Fibroblast of pulmonary artery (primary cell): ENCODE measurements around the gene DEFB113.
"Not testable (repeated sequence)": the region's sequence is repeated elsewhere in the genome, so short reads cannot be mapped to it uniquely, and the experiment has no call there.

ENCODE experiments used
- DNase-seq: peaks from one replicate; pipeline ENCODE4 v3.0.0-alpha.2; 2010; ENCODE audit warnings: low read depth
- H3K4me3 ChIP-seq: replicated peaks from 2 replicates; pipeline ENCODE4 v1.5.1; 2011; ENCODE audit warnings: low read depth, mild to moderate bottlenecking, control low read depth, low read length, moderate library complexity
- CTCF ChIP-seq: IDR thresholded peaks from 2 replicates; pipeline ENCODE4 v1.5.1; 2011; ENCODE audit warnings: mild to moderate bottlenecking, control low read depth, low read length, inconsistent platforms; ENCODE audit errors: missing control alignments

DEFB113 gene

GRCh38 chr6:49958180-49958579 lies 11.2 kb downstream of the DEFB113 start:
- no peak for TF ChIP-seq CTCF
- H3K4me3 ChIP-seq, result no peak overlapping the region
- no peak for DNase-seq

DNA sequence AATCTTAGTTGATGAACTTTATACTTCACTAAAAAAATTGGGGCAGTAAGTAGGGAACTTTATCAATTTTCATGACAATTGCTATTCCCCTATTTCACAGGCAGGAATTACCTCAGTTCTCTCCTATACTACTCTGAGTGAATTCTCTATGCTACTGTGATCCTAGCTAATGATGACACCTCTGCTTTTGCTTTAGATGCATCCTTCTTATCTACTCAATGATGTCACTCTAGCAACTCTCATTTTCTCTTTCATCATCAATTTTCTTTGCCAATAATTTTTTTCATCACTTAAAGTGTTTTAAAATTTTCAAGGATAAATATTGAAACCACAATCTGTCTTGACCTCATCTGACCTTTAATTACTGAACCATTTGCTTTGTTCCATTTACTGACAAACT lies 13.6 kb downstream of the DEFB113 start:
- DNase-seq, result no peak
- no peak overlapping the region for H3K4me3 ChIP-seq
- no peak for TF ChIP-seq CTCF

GRCh38 chr6:49951926-49952325 lies 17.5 kb downstream of the DEFB113 start:
- TF ChIP-seq CTCF, result no peak
- H3K4me3 ChIP-seq, result no peak overlapping the region
- DNase-seq, result no peak

- no peak for DNase-seq
- no peak overlapping the region for H3K4me3 ChIP-seq
- TF ChIP-seq CTCF, result no peak
Observed at GRCh38 chr6:49950415-49950751, 19.0 kb downstream of the DEFB113 start.

DNA sequence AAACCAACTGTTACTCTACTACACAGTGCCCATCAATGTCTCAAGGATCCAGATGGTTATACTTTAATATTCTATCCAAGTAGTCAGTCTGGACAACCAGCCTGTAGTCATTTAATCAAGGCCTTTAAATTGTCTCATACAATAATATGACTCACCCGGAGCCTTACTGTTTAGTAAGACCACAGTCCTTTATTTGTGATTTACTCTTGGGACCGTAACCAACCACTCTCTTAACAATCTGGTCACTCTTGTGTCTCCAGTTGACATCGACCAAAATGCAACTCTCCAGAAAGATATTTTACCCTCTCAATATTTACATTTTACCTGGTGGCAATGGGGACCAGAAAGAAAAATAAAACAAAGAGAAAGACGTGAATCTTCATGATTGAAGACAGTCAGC lies 20.4 kb downstream of the DEFB113 start:
- no peak overlapping the region for H3K4me3 ChIP-seq
- DNase-seq, result no peak
- TF ChIP-seq CTCF, result no peak

DNA sequence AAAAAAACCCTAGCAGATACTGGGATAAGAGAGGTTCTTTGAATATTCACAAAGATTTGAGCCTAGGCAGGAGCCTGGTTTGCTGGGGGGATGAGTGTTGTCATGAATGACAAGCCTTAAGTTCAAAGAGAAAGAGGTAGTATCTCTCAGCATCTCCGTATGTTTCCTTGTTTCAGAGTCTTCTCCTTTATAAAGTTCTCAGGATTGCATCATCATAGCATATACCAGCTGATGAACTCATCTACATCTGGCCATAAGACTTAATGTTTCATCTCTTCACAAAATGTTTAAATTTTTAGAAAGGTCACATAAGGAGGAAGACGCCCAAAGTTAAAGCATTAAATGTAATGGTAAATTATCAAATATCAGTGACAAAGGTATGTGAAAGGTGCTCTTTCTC lies 22.6 kb downstream of the DEFB113 start:
- no peak for DNase-seq
- TF ChIP-seq CTCF, result no peak
- H3K4me3 ChIP-seq, result no peak overlapping the region

GRCh38 chr6:49944068-49944467 lies 25.4 kb downstream of the DEFB113 start:
- DNase-seq, H3K4me3 ChIP-seq: not testable (repeated sequence)

GRCh38 chr6:49939993-49940498 lies 29.4 kb downstream of the DEFB113 start:
- TF ChIP-seq CTCF, result no peak
- no peak for DNase-seq

More at GRCh38 chr6:49939993-49940498, 29.4 kb downstream of the DEFB113 start:
- no peak overlapping the region for H3K4me3 ChIP-seq
